Tibial nerve (tissue), 4 donors: ENCODE data around the gene CD302. TPM values are rescaled to one million over a fixed set of nuclear protein-coding genes. Genes with fewer than 3 reads are reported as not detected.

Source experiments
- DNase-seq, 2 donors: peaks; one replicate each; pipeline ENCODE4 v3.0.0-alpha.2; 2019; ENCODE audit warnings: low spot score in 2 of 2
- H3K27ac ChIP-seq, 4 donors: fragments of 200-600 bp; sonication (generic) in 3 of 4; one replicate each; pipeline ENCODE4 v1.5.1; 2017 to 2019; ENCODE audit warnings: mild to moderate bottlenecking in 1 of 4
- H3K27me3 ChIP-seq, 2 donors: fragments of 200-600 bp; sonication (generic) in 1 of 2; one replicate each; pipeline versions ENCODE4 v1.5.1 to v1.6.0; 2017 to 2019
- H3K36me3 ChIP-seq, 3 donors: fragments of 200-600 bp; sonication (generic); one replicate each; pipeline ENCODE4 v1.5.1; 2018 to 2019
- H3K4me1 ChIP-seq, 4 donors: fragments of 200-600 bp; sonication (generic) in 3 of 4; one replicate each; pipeline ENCODE4 v1.5.1; 2017 to 2019
- H3K4me3 ChIP-seq, 4 donors: fragments of 200-600 bp; sonication (generic) in 3 of 4; one replicate each; pipeline ENCODE4 v1.5.1; 2017 to 2019; ENCODE audit warnings: mild to moderate bottlenecking in 1 of 4, moderate library complexity in 1 of 4
- H3K9me3 ChIP-seq, 4 donors: fragments of 200-600 bp; sonication (generic) in 3 of 4; one replicate each; pipeline ENCODE4 v1.5.1; 2017 to 2019
- EP300 ChIP-seq, 2 donors: sonication (generic); formaldehyde crosslinking; IDR thresholded peaks; one replicate each; pipeline ENCODE4 v1.6.1; 2017; ENCODE audit warnings: antibody characterized with exemption in 2 of 2, mild to moderate bottlenecking in 1 of 2
- POLR2A ChIP-seq, 2 donors: fragments of 450-650 bp; IDR thresholded peaks; one replicate each; pipeline ENCODE4 v1.6.1; 2017; ENCODE audit warnings: antibody characterized with exemption in 2 of 2, mild to moderate bottlenecking in 2 of 2, moderate library complexity in 2 of 2
- WGBS, 2 donors: methylation state at CpG; one replicate each; pipeline ENCODE4 v1.1.5; 2018; 5-methylcytosine and 5-hydroxymethylcytosine counted together
- total RNA-seq, 4 donors: library from RNA; depleted of rRNA; stranded (reverse); fragments of >200 nt; gene quantifications; one replicate each; pipeline ENCODE4 v1.1.0, GENCODE V29; 2016
- TF ChIP-seq, protein P1 (sequence below), 5 experiments: fragments of 200-600 bp in 3 of 5; fragments of 450-650 bp in 2 of 5; sonication (generic) in 3 of 5; IDR thresholded peaks; one replicate each; pipeline ENCODE4 v1.5.1; 2016 to 2019; ENCODE audit warnings: antibody characterized with exemption in 5 of 5, mild to moderate bottlenecking in 3 of 5, moderate library complexity in 2 of 5

CD302 gene
- total RNA-seq, 4 donors from 2014 or later, result 58.3 to 73.2 (median 59.5) TPM

- no peak for DNase-seq
- TF ChIP-seq, protein P1, sequence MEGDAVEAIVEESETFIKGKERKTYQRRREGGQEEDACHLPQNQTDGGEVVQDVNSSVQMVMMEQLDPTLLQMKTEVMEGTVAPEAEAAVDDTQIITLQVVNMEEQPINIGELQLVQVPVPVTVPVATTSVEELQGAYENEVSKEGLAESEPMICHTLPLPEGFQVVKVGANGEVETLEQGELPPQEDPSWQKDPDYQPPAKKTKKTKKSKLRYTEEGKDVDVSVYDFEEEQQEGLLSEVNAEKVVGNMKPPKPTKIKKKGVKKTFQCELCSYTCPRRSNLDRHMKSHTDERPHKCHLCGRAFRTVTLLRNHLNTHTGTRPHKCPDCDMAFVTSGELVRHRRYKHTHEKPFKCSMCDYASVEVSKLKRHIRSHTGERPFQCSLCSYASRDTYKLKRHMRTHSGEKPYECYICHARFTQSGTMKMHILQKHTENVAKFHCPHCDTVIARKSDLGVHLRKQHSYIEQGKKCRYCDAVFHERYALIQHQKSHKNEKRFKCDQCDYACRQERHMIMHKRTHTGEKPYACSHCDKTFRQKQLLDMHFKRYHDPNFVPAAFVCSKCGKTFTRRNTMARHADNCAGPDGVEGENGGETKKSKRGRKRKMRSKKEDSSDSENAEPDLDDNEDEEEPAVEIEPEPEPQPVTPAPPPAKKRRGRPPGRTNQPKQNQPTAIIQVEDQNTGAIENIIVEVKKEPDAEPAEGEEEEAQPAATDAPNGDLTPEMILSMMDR (IDR thresholded peaks at IDR 0.05), result no peak
- no peak for TF ChIP-seq EP300 (IDR thresholded peaks at IDR 0.05)
- no peak for TF ChIP-seq POLR2A (IDR thresholded peaks at IDR 0.05)
- WGBS, 2 donors, result 51 to 67% methylated on average over 6 of the region's 6 CpGs
- no peak overlapping the region for H3K4me3 ChIP-seq
- H3K27me3 ChIP-seq, result no peaks in the 10 kb centered on the region
- no peak overlapping the region for H3K27ac ChIP-seq
- H3K4me1 ChIP-seq, result peaks cover 0 to 9% (median 0%) of the 10 kb centered on the region in 4 donors
- H3K36me3 ChIP-seq, result peaks cover 0 to 62% (median 12%) of the 10 kb centered on the region in 3 donors
- H3K9me3 ChIP-seq, result no peaks in the 10 kb centered on the region
Observed at GRCh38 chr2:159742846-159743245, 55.2 kb downstream of the CD302 start.

GRCh38 chr2:159738509-159739390, 59.3 kb downstream of the CD302 start:
- H3K36me3 ChIP-seq, result peaks cover 0 to 63% (median 15%) of the 10 kb centered on the region in 3 donors
- TF ChIP-seq, protein P1 (IDR thresholded peaks at IDR 0.05), result no peak
- no peak for TF ChIP-seq POLR2A (IDR thresholded peaks at IDR 0.05)
- TF ChIP-seq EP300 (IDR thresholded peaks at IDR 0.05), result no peak
- 88 to 89% methylated on average over 12 to 14 of the region's 15 CpGs for WGBS, 2 donors
- no peak for DNase-seq
- H3K4me1 ChIP-seq, result peaks cover 0 to 6% (median 0%) of the 10 kb centered on the region in 4 donors
- no peaks in the 10 kb centered on the region for H3K9me3 ChIP-seq
- H3K27me3 ChIP-seq, result no peaks in the 10 kb centered on the region
- no peak overlapping the region for H3K4me3 ChIP-seq
- H3K27ac ChIP-seq, result no peak overlapping the region

GRCh38 chr2:159737917-159738296, 60.1 kb downstream of the CD302 start:
- WGBS, 2 donors, result 93 to 100% methylated on average over 6 to 11 of the region's 11 CpGs
- Histone ChIP-seq H3K9me3 (no peaks in the 10 kb centered on the region), H3K27ac (no peak overlapping the region), H3K4me1 (peaks cover 0 to 10% (median 0%) of the 10 kb centered on the region in 4 donors), H3K27me3 (no peaks in the 10 kb centered on the region), H3K4me3 (no peak overlapping the region), H3K36me3 (peaks cover 0 to 62% (median 15%) of the 10 kb centered on the region in 3 donors)
- TF ChIP-seq EP300 (IDR thresholded peaks at IDR 0.05), result no peak
- TF ChIP-seq, protein P1 (IDR thresholded peaks at IDR 0.05), result no peak
- TF ChIP-seq POLR2A (IDR thresholded peaks at IDR 0.05), result no peak
- no peak for DNase-seq

- no peaks in the 10 kb centered on the region for H3K9me3 ChIP-seq
- H3K27me3 ChIP-seq, result no peaks in the 10 kb centered on the region
- no peak for DNase-seq
- no peak overlapping the region for H3K4me3 ChIP-seq
- H3K4me1 ChIP-seq, result peaks cover 0 to 10% (median 0%) of the 10 kb centered on the region in 4 donors
- peaks cover 0 to 62% (median 15%) of the 10 kb centered on the region in 3 donors for H3K36me3 ChIP-seq
- H3K27ac ChIP-seq, result no peak overlapping the region
- 95 to 96% methylated on average over 1 of the region's 1 CpG for WGBS, 2 donors
- TF ChIP-seq, protein P1 (IDR thresholded peaks at IDR 0.05), result no peak
- no peak for TF ChIP-seq POLR2A (IDR thresholded peaks at IDR 0.05)
- TF ChIP-seq EP300 (IDR thresholded peaks at IDR 0.05), result no peak
Observed at GRCh38 chr2:159737292-159737916, 60.6 kb downstream of the CD302 start.

DNA sequence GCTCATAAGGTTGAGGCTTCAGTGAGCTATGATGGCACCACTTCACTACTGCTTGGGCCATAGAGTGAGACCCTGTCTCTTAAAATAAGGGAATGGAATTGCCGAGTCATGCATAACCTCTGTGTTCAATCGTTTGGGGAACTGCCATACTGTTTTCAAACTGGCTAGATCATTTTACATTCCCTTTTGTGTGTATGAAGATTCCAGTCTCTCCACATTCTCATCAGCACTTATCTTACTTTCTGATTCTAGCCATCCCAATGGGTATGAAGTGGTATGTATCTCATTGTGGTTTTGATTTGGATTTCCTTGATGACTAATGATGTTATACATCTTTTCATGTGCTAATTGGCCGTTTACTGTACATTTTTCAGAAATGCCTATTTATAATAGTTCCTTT, 62.0 kb downstream of the CD302 start:
- WGBS, 2 donors, result 79 to 87% methylated on average over 3 of the region's 3 CpGs
- peaks cover 0 to 73% (median 15%) of the 10 kb centered on the region in 3 donors for H3K36me3 ChIP-seq
- DNase-seq, result no peak
- TF ChIP-seq EP300 (IDR thresholded peaks at IDR 0.05) (no peak), POLR2A (IDR thresholded peaks at IDR 0.05) (no peak)
- H3K4me3 ChIP-seq, result no peak overlapping the region
- no peak overlapping the region for H3K27ac ChIP-seq
- peaks cover 0 to 10% (median 0%) of the 10 kb centered on the region in 4 donors for H3K4me1 ChIP-seq
- no peaks in the 10 kb centered on the region for H3K9me3 ChIP-seq
- no peaks in the 10 kb centered on the region for H3K27me3 ChIP-seq
